GM18520 (cell line): ENCODE results near the gene ZNF446.
A peak's percentile ranks its signal among the peaks of the same experiment; 100 is the strongest.
"Not testable (repeated sequence)": the region's sequence is repeated elsewhere in the genome, so short reads cannot be mapped to it uniquely, and the experiment has no call there.

Experiments used
- ATAC-seq: cut with Tn5 transposase; IDR thresholded peaks from one replicate; pipeline ENCODE4 v1.9.1; 2021; ENCODE audit not compliant: unreplicated experiment

The ZNF446 gene

DNA sequence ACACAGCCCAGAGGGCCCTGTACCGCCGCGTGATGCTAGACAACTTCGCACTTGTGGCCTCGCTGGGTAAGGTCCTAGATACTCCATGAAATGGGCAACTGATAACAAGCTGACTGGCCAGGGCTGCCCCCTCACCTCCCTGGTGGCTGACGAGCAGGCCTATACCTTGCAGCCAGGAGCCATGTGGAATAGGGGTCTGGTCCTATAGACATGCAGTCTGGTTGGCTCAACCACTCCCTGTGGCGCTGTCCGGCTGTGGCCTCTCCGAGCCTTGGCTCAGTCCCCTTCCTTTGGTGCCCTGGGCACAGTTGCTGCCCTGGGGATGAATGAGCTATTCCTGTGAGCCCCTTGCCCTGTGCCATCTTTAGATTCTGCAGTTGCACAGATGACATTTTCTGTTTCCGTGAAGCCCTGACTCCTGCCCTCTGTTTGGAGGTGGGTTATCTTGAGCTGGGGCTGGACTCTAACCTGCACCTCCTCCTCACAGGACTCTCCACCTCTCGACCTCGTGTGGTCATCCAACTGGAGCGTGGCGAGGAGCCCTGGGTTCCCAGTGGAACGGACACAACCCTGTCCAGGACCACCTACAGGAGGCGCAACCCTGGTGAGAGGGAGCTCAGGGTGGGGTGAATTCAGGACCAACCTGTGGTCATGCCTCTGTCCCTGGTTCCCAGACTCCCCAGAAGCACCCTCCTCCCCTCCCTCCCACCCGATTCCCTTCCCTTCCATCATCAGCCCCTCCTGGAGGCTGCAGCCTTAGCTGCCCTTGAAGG, 6.7 kb upstream of the ZNF446 start:
- ATAC-seq, result no peak

DNA sequence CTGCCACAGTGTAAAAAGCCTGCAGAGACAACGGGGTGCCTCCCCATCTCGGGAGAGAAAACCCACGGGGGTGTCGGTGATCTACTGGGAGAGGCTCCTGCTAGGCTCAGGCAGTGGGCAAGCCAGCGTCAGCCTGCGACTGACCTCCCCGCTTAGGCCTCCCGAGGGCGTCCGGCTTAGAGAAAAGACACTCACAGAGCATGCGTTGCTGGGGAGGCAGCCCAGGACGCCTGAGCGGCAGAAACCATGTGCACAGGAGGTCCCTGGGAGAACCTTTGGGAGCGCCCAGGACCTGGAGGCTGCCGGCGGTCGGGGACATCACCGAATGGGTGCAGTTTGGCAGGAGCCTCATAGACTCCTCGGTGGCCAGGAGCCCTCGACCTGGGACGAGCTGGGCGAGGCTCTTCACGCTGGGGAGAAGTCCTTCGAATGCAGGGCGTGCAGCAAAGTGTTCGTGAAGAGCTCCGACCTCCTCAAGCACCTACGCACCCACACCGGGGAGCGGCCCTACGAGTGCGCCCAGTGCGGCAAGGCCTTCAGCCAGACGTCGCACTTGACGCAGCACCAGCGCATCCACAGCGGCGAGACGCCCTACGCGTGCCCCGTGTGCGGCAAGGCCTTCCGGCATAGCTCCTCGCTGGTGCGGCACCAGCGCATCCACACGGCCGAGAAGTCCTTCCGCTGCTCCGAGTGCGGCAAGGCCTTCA, 5.2 kb upstream of the ZNF446 start:
- not testable (repeated sequence) for ATAC-seq

DNA sequence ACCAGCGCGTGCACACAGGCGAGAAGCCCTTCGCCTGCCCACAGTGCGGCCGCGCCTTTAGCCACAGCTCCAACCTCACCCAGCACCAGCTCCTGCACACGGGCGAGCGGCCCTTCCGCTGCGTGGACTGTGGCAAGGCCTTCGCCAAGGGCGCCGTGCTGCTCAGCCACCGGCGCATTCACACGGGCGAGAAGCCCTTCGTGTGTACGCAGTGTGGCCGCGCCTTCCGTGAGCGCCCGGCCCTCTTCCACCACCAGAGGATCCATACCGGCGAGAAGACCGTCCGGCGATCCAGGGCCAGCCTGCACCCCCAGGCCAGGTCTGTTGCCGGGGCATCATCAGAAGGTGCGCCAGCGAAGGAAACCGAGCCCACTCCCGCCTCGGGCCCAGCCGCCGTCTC, 4.4 kb upstream of the ZNF446 start:
- no peak for ATAC-seq

DNA sequence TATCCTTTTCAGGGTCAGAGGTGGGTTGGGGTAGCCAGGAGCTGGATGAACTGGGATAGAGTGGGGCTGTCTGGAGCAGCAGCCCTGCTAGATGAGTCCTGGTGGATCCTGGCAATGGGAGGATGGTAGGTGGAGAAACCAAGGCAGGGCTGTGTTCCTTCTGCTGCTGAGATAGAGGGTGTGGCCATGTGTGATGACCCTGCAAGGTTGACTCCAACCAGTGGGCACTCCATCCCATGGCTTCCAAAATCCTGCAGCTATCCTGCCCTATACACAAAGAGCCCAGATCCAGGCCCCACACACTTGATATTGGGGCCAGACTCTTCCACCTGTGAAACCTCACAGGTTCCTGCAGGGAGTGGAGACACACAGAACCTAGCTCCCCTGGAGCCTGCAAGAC, 2.4 kb upstream of the ZNF446 start:
- no peak for ATAC-seq

DNA sequence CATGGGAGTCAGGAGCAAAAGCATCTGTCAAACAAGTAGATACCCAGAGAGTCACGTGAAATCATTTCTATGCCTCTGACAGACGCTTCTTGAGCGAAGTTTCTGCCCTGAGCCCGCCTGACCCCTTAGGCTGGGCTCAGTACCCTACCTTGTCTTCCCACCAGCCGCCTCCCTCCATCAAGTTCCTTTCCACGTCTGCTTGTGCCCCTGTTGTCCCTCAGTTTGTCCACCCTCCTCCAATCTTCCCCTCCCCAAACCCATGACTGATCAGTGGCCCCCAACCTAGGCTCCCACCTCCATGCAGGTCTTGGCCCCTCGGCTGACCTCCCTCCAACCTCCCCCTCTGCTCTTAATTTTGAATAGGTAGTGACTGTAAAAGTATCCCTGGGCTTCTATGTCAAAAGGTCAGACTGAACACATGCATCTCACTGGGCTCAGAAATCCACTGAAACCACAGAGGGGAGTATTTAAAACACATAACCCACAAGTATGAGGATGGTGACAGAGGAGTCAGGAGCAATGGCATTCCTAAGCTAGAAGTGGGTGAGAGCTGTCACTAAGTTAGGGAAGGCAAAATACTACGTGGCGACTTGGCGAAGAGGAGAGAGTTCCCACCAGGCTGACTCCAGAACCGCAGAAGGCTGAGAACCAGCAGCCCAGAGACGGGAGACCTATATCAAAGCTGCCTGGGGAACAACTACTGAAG, 1.7 kb upstream of the ZNF446 start:
- ATAC-seq, result no peak

DNA sequence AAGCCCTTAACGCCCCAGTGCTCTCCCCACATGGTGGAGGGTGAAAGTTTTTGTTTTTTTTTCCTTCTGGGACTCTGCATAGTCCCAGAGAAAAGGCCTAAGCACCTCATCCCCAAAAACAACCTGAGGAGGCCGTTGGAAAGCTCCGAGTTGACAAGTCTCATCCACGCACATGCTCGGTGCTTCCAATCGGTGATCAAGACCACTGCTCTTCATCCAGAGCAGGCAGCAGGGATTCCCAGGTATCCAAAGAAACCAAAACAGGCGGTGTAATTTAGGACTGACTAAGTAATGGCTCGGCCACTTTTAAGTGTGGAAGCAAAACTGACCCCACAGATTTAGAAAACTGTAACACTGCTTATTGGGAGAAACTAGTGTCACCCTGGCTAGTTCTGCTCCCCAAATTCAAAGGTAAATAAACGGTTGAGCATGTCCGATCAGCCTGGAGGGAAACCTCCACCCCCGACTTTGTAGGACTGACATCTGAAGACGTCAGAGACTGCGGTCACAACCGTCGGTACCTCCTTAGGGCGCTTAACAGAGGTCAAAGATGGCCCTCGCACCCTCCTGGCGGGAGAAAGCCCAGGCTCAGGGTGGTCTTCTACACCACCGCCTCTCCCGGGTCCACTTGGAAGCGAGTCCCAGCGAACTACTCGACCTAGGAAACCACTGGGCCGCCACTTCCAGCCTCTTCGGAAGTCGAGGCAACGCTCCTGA, 997 bp upstream of the ZNF446 start:
- ATAC-seq, result peak; percentile 2

DNA sequence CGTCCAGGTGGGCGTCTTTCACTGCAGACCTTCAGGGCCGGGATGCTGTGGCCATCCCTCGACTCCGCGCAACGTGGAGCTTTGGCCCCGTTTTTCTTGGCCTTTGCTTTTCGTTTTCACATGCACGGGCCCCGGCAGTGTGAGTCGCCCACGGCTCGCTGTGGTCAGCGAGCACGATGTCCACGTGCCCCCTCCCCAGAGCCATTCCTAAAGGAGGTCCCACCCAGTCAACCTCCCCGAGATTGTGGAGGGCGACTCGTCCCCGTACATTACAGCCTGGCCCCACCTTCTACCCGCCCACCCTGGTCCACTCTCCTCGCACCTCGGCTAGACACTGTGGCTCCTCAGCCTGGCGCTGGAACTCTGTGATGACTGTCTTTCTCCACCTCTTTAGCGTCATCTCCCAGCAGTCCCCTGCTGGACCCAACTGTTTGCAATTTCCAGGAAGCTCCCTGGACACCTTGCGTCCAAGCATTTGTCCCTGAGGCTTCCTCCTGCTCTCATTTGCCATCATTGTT, 405 bp downstream of the ZNF446 start:
- no peak for ATAC-seq

DNA sequence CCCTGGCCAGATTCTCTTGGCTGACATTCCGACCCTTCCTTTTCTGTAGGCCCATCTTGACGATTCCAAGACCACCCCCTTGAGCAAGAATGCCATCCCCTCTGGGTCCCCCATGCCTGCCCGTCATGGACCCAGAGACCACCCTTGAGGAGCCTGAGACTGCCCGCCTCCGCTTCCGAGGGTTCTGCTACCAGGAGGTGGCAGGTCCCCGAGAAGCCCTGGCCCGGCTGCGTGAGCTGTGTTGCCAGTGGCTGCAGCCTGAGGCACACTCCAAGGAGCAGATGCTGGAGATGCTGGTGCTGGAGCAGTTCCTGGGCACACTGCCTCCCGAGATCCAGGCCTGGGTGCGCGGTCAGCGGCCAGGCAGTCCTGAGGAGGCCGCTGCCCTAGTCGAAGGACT, 978 bp downstream of the ZNF446 start:
- no peak for ATAC-seq

DNA sequence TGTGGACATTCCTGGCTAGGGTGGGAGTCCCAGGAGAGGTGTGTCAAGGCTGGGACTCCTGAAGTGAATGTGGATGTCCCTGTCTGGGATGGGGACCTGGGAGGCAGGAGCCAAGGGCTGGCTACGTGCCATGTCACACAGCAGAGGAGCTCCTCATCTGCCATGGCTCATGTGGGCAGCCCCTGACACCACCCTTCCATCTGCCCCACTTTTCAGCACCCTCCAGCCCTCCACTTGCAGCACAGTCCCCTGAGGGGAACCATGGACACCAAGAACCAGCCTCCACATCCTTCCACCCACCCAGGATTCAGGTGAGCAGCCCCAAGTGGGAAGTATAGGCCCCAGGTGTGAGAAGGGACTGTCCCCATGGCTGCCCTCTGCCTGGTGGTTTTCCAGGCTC, 1.7 kb downstream of the ZNF446 start:
- ATAC-seq, result no peak

DNA sequence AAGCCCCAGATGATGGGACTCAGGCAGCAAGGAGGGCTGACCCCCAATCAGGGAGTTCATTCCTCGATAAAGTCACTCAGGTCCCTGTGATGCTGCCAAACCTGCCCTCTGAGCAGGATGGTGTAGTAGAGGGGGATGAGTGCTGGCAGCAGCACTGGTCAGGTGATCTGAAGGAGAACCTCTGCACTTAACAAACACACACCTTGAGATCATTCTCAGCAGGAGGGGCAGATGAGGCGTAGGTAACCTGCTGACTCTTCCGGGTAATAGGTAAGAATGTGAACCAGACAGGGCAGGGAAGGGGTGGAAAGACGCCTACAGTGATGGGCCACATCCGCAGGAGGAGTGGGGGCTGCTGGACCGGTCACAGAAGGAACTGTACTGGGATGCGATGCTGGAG, 3.2 kb downstream of the ZNF446 start:
- ATAC-seq, result no peak

DNA sequence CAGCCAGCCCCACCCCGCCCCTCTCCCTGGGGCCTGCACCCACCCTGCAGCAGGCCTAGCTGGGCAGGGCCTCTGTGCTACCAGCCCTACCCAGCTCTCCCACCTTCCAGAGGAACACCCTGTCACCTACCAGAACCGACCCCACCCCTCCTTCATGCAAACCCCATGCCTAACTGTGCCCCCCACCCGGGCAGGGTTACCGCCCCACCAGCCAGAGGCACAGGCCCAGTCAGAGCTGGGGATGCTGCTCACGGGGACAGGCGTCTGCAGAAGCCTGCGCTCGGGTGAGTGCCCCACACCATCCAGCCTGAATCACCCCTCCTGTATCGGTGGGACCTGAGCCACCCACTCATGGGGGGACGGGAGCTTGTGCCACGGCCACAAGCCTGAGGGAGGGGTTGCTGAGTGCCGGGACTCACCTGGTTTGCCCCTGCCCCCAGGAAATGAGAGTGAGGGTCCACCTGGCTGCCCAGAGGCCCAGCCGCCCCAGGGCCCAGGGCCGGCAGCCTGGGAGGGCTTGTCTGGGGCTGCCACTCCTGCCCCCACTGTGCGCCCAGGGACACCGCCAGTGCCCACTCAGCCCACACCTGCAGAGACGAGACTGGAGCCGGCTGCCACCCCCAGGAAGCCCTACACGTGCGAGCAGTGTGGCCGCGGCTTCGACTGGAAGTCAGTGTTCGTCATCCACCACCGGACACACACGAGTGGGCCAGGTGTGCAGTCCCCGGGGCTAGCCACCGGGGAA, 3.8 kb downstream of the ZNF446 start:
- no peak for ATAC-seq

DNA sequence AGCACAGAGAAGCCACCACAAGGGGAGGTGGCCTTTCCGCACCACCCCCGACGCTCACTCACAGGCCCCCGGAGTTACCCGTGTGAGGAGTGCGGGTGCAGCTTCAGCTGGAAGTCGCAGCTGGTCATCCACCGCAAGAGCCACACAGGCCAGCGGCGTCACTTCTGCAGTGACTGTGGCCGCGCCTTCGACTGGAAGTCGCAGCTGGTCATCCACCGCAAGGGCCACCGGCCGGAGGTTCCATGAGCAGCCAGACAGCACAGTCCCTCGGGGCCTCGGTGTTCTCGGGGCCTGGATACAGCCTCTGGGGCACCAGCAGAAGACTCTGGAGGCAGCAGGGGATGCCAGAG, 4.3 kb downstream of the ZNF446 start:
- no peak for ATAC-seq

DNA sequence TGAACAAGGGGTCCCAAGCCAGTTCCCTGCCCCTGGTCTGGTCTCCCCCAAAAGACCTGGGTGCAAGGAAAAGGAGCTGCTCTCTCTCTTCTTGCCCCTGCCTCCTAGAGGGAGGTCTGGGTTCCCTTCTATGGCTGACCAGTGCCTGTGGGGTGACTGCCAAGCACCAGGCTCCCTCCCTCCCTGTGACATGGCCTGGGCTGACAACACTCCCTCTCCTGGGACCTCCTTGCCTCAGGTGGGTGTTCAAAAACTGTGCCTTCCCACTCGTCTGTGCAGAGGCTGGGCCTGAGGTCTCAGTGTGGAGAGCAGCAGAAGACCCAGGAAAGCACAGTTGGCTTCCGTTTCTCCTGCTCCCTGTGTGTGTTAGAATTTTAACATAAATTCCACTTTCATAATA, 4.7 kb downstream of the ZNF446 start:
- no peak for ATAC-seq

DNA sequence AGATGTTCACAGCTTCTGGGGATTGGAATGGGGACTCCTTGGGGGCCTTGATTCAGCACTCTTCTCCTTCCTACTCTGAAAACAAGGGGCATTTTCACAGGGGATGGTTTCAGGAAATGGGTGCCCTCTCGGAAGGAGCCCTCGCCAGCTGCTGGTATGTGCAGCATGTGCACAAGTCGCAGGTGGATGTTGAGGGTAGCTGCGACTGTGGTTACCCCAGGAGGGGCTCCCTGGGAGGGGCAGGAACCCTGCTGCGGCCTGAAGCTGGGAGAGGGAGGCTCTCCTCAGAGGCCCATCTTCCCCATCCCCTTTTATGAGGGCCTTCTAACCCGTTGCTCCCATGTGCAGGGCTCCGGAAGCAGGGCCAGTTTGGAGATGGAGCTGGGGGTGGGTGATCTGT, 6.2 kb downstream of the ZNF446 start:
- ATAC-seq, result no peak

DNA sequence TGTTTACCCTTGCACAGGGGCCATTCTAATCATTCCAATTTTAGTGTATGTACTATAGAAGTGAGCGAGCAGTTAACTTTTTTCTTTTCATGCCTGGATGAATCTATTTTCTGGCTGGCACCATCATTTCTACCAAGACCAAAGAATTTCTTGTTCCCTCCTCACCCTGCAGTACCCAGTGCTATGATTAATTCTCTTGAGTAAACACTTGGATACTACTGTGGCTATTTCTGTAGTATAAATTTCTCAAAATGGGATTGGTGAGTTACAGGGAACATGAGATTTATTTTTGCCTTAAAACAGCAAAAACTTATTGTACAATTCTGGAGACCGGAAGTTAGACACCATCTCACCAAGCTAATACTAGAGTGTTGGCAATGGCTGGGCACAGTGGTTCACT, 7.6 kb downstream of the ZNF446 start:
- ATAC-seq, result no peak

DNA sequence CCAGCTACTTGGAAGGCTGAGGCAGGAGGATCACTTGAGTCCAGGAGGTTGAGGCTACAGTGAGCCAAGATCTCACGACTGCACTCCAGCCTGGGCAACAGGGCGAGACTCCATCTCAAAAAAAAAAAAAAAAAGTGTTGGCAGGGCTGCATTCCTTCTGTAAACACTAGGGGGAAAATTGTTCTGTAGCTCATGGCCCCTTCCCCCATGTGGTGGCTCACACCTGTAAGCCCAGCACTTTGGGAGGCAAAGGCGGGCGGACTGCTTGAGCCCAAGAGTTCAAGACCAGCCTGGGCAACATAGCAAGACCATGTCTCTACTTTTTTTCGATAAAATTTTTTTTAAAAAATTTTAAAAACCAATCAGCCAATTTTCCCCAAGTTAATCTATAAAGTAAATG, 8.2 kb downstream of the ZNF446 start:
- ATAC-seq, result not testable (repeated sequence)

DNA sequence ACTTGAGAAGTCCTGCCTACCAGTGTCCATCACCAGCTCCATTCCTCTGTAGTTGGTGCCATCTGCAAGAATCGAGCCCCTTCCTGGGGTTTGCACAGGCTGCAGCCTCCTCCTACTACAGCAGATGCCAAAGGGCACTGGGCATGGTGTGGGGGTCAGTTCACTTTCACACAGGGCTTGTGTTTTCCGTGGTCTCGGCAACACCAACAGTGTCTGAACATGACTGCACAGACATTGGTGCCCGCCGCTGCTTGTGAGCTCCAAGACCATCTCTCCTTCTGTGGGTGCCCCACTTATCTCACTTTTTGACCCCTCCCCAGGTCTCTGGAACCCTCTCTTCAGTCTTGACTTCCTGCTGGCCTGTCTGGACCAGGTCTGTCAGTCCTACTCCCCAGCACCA, 15.2 kb downstream of the ZNF446 start:
- no peak for ATAC-seq

DNA sequence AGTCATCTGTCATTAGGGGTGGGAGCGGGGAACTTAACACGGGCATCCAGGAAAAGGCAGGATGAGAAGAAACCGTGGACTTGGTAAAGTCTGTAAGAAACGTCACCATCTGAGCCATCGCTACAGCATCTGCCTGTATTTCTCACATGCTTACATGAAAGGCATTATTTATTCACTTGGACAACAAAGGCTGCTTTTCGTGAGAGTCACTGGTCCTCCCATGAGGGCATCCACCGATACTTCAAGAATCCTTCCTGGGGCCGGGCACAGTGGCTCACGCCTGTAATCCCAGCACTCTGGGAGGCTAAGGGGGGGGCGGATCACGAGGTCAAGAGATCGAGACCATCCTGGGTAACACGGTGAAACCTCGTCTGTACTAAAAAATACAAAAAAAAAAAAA, 16.1 kb downstream of the ZNF446 start:
- no peak for ATAC-seq

DNA sequence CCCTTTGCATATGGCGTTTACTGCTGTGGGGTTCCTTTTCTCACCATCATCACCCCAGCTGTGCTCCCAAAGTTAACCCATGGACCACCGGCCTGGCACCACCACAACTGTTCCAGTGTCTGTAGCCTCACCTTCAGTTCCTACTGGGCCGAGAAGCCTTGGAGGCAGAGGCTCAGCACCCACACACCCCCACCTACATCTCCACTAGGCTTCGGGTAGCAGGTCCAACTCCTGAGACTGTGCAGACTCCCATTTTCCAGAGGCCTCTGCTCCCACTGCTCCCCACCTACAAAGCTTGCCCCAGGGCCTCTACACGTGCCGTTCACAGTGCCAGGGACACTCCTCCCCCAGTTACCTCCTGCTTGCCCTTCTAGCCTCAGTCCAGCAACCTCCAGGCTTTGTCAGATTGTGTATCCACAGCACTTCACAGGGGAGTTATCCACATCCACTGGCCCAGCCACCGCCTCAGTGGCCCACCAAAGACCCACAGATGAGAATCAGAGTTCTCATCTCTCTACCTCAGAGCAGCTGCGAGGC, 21.6 kb downstream of the ZNF446 start:
- ATAC-seq, result no peak

DNA sequence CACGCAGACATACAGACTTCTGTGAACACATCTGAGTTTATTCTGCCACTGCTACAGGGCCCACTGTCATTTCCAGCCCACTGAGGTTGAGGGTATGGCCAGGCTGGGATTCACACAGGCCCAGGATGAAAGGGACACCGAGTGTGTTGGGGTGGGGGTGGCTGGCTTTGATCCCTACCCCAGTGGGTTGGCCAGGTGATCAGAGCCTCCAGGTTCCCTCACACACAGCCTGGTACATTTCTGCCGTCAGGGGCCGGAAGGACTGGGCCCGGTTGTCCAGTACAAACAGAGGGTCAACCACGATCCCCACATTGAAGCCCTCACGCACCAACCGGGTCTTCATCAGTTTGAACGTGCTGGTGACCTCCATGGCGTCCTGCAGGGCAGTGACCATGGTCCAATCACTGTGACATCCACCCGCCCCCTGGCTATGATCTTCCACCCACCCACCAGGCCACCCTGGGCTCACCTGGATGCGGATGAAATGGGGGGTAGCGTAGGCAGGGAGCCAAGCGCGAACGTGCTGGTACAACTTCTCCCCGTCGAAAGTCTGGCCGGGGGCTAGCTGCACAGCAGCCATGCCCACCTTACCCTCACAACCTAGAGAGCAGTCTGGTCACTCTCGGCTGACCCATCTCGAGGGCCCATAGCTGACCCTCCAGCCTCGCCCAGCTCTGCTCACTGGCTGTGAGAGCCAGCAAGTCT, 22.3 kb downstream of the ZNF446 start:
- ATAC-seq, result no peak
